Osteocyte (in vitro differentiated cells): ENCODE results near the gene ITGA1. TPM values are rescaled to one million over a fixed set of nuclear protein-coding genes. Genes with fewer than 3 reads are reported as not detected.
"Not testable (repeated sequence)": the region's sequence is repeated elsewhere in the genome, so short reads cannot be mapped to it uniquely, and the experiment has no call there.

Source experiments
- DNase-seq: peaks from one replicate; pipeline ENCODE4 v3.0.0; 2021; ENCODE audit warnings: mixed read lengths; ENCODE audit not compliant: unreplicated experiment; ENCODE audit errors: extremely low spot score
- H3K27ac Mint-ChIP-seq: one replicate; pipeline ENCODE4 v1.8.0; 2021; ENCODE audit warnings: mild to moderate bottlenecking, mixed read lengths; ENCODE audit not compliant: unreplicated experiment
- H3K27me3 Mint-ChIP-seq: one replicate; pipeline ENCODE4 v1.8.0; 2021; ENCODE audit warnings: mixed read lengths; ENCODE audit not compliant: unreplicated experiment
- H3K36me3 Mint-ChIP-seq: one replicate; pipeline ENCODE4 v1.8.0; 2021; ENCODE audit warnings: mixed read lengths; ENCODE audit not compliant: unreplicated experiment
- H3K4me1 Mint-ChIP-seq: one replicate; pipeline ENCODE4 v1.8.0; 2021; ENCODE audit warnings: mixed read lengths; ENCODE audit not compliant: unreplicated experiment
- H3K4me3 Mint-ChIP-seq: one replicate; pipeline ENCODE4 v1.8.0; 2021; ENCODE audit warnings: mild to moderate bottlenecking, moderate library complexity, mixed read lengths; ENCODE audit not compliant: unreplicated experiment
- H3K9me3 Mint-ChIP-seq: one replicate; pipeline ENCODE4 v1.8.0; 2021; ENCODE audit warnings: mixed read lengths; ENCODE audit not compliant: unreplicated experiment
- CTCF ChIP-seq: fragments of 200-600 bp; sonication (generic); IDR thresholded peaks from 2 replicates; pipeline ENCODE4 v1.5.0; 2021; ENCODE audit warnings: antibody characterized with exemption, mild to moderate bottlenecking, moderate library complexity
- total RNA-seq: library from RNA; stranded (reverse); gene quantifications from 2 replicates; pipeline ENCODE4 v1.2.1, GENCODE V29; 2021

ITGA1 gene
- total RNA-seq, 1 donor from 2014 or later: 150 TPM

GRCh38 chr5:52743970-52744369 lies 43.7 kb upstream of the ITGA1 start:
- DNase-seq: no peak
- Mint-ChIP-seq H3K4me3 (no peak overlapping the region), H3K27ac (no peak overlapping the region), H3K4me1 (peaks cover 49% of the 10 kb centered on the region), H3K9me3 (no peaks in the 10 kb centered on the region), H3K36me3 (no peaks in the 10 kb centered on the region), H3K27me3 (no peaks in the 10 kb centered on the region)
- TF ChIP-seq CTCF: no peak

DNA sequence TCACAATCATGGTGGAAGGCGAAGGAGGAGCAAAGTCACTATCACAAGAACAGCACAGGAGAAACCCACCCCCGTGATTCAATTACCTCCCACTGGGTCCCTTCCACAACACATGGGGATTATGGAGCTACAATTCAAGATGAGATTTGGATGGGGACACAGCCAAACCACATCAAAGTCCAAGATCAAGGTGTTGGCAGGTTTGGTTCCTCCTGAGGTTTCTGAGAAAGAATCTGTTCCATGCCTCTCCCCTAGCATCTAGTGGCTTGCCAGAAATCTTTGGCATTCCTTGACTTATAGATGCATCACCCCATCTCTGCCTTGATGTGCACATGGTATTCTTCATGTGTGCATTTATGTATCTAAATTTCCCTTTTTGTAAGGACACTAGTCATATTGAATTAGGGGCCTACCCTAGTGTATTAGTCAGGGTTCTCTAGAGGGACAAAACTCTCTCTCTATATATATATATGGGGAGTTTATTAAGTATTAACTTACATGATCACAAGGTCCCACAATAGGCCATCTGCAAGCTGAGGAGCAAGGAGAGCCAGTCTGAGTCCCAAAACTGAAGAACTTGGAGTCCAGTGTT lies 42.8 kb upstream of the ITGA1 start:
- H3K27me3 Mint-ChIP-seq, H3K9me3 Mint-ChIP-seq, H3K4me3 Mint-ChIP-seq, DNase-seq, H3K36me3 Mint-ChIP-seq, H3K27ac Mint-ChIP-seq: not testable (repeated sequence)
- peaks cover 48% of the 10 kb centered on the region for H3K4me1 Mint-ChIP-seq

GRCh38 chr5:52746539-52746938 lies 41.2 kb upstream of the ITGA1 start:
- DNase-seq: no peak
- Mint-ChIP-seq H3K27me3 (no peaks in the 10 kb centered on the region), H3K4me1 (peaks cover 42% of the 10 kb centered on the region), H3K27ac (peak overlapping the region; percentile 6), H3K9me3 (no peaks in the 10 kb centered on the region), H3K36me3 (no peaks in the 10 kb centered on the region), H3K4me3 (no peak overlapping the region)
- no peak for TF ChIP-seq CTCF

- no peaks in the 10 kb centered on the region for H3K36me3 Mint-ChIP-seq
- H3K9me3 Mint-ChIP-seq: no peaks in the 10 kb centered on the region
- TF ChIP-seq CTCF: no peak
- H3K27me3 Mint-ChIP-seq: no peaks in the 10 kb centered on the region
- H3K4me1 Mint-ChIP-seq: peaks cover 28% of the 10 kb centered on the region
- DNase-seq: no peak
- H3K27ac Mint-ChIP-seq: no peak overlapping the region
- H3K4me3 Mint-ChIP-seq: no peak overlapping the region
Observed at GRCh38 chr5:52748590-52748989, 39.1 kb upstream of the ITGA1 start.

GRCh38 chr5:52749666-52750065 lies 38.0 kb upstream of the ITGA1 start:
- Mint-ChIP-seq H3K4me3 (no peak overlapping the region), H3K27ac (no peak overlapping the region), H3K27me3 (no peaks in the 10 kb centered on the region), H3K4me1 (peaks cover 21% of the 10 kb centered on the region), H3K9me3 (no peaks in the 10 kb centered on the region), H3K36me3 (no peaks in the 10 kb centered on the region)
- DNase-seq: no peak
- TF ChIP-seq CTCF: no peak

GRCh38 chr5:52751137-52751536 lies 36.6 kb upstream of the ITGA1 start:
- no peak for TF ChIP-seq CTCF
- DNase-seq: no peak
- Mint-ChIP-seq H3K4me1 (peaks cover 14% of the 10 kb centered on the region), H3K4me3 (no peak overlapping the region), H3K27ac (no peak overlapping the region), H3K27me3 (no peaks in the 10 kb centered on the region), H3K9me3 (no peaks in the 10 kb centered on the region), H3K36me3 (no peaks in the 10 kb centered on the region)
